ENCODE results near the gene ELP5.

The ELP5 gene

GRCh38 chr17:7214300-7215135 is 37.5 kb upstream of the ELP5 start:
- peak; percentile 98 for DNase-seq (ENCODE audit: low spot score)
- TF ChIP-seq CTCF (IDR thresholded peaks at IDR 0.05; ENCODE audit: borderline replicate concordance, control extremely low read depth, extremely low read depth, insufficient read depth, missing control alignments) = peak; percentile 41
- in situ Hi-C loops (cut with MboI; ENCODE audit: low sequenced_read_pairs, unreplicated experiment) = no loop called here

GRCh38 chr17:7215136-7215638 is 36.8 kb upstream of the ELP5 start:
- in situ Hi-C loops (cut with MboI; ENCODE audit: low sequenced_read_pairs, unreplicated experiment) = no loop called here
- TF ChIP-seq CTCF (IDR thresholded peaks at IDR 0.05; ENCODE audit: borderline replicate concordance, control extremely low read depth, extremely low read depth, insufficient read depth, missing control alignments) = no peak
- no peak for DNase-seq (ENCODE audit: low spot score)

- no peak for DNase-seq (ENCODE audit: low spot score)
- TF ChIP-seq CTCF (IDR thresholded peaks at IDR 0.05; ENCODE audit: borderline replicate concordance, control extremely low read depth, extremely low read depth, insufficient read depth, missing control alignments) = no peak
- in situ Hi-C loops (cut with MboI; ENCODE audit: low sequenced_read_pairs, unreplicated experiment) = no loop called here
Measured at GRCh38 chr17:7215652-7216180, 36.3 kb upstream of the ELP5 start.

GRCh38 chr17:7216242-7217112 is 35.5 kb upstream of the ELP5 start:
- no peak for TF ChIP-seq CTCF (IDR thresholded peaks at IDR 0.05; ENCODE audit: borderline replicate concordance, control extremely low read depth, extremely low read depth, insufficient read depth, missing control alignments)
- no peak for DNase-seq (ENCODE audit: low spot score)
- in situ Hi-C loops (cut with MboI; ENCODE audit: low sequenced_read_pairs, unreplicated experiment) = no loop called here

GRCh38 chr17:7217113-7217987 is 34.7 kb upstream of the ELP5 start:
- in situ Hi-C loops (cut with MboI; ENCODE audit: low sequenced_read_pairs, unreplicated experiment) = no loop called here
- peak; percentile 59 for DNase-seq (ENCODE audit: low spot score)
- TF ChIP-seq CTCF (IDR thresholded peaks at IDR 0.05; ENCODE audit: borderline replicate concordance, control extremely low read depth, extremely low read depth, insufficient read depth, missing control alignments) = no peak

Measured in GM13976 (cell line).